GM19452 (cell line): ENCODE data around the gene SAMD4A.
A peak's percentile ranks its signal among the peaks of the same experiment; 100 is the strongest.

Experiments
- ATAC-seq: cut with Tn5 transposase; IDR thresholded peaks from one replicate; pipeline ENCODE4 v1.9.1; 2021; ENCODE audit not compliant: unreplicated experiment

SAMD4A gene

GRCh38 chr14:54698966-54699530, 132.1 kb downstream of the SAMD4A start:
- no peak for ATAC-seq

- no peak for ATAC-seq
Observed at GRCh38 chr14:54699735-54700134, 132.8 kb downstream of the SAMD4A start.

- no peak for ATAC-seq
Observed at GRCh38 chr14:54700717-54701116, 133.8 kb downstream of the SAMD4A start.

GRCh38 chr14:54702014-54702491, 135.1 kb downstream of the SAMD4A start:
- no peak for ATAC-seq

- no peak for ATAC-seq
Observed at GRCh38 chr14:54702492-54702891, 135.6 kb downstream of the SAMD4A start.

GRCh38 chr14:54703082-54703481, 136.2 kb downstream of the SAMD4A start:
- ATAC-seq = no peak

GRCh38 chr14:54703724-54704123, 136.8 kb downstream of the SAMD4A start:
- no peak for ATAC-seq

- ATAC-seq = no peak
Observed at GRCh38 chr14:54704768-54705167, 137.8 kb downstream of the SAMD4A start.

GRCh38 chr14:54706769-54707168, 139.8 kb downstream of the SAMD4A start:
- ATAC-seq = no peak

- no peak for ATAC-seq
Observed at GRCh38 chr14:54708161-54708560, 141.2 kb downstream of the SAMD4A start.

- no peak for ATAC-seq
Observed at GRCh38 chr14:54708982-54709381, 142.1 kb downstream of the SAMD4A start.

GRCh38 chr14:54709444-54709843, 142.5 kb downstream of the SAMD4A start:
- ATAC-seq = peak; percentile 89

- ATAC-seq = no peak
Observed at GRCh38 chr14:54709867-54710266, 142.9 kb downstream of the SAMD4A start.

GRCh38 chr14:54711312-54711711, 144.4 kb downstream of the SAMD4A start:
- ATAC-seq = no peak

GRCh38 chr14:54711812-54712464, 145.0 kb downstream of the SAMD4A start:
- ATAC-seq = no peak

- no peak for ATAC-seq
Observed at GRCh38 chr14:54712465-54713200, 145.7 kb downstream of the SAMD4A start.

- no peak for ATAC-seq
Observed at GRCh38 chr14:54713379-54713778, 146.5 kb downstream of the SAMD4A start.

- ATAC-seq = no peak
Observed at GRCh38 chr14:54715239-54715638, 148.3 kb downstream of the SAMD4A start.

GRCh38 chr14:54715811-54716210, 148.9 kb downstream of the SAMD4A start:
- ATAC-seq = no peak

- no peak for ATAC-seq
Observed at GRCh38 chr14:54716862-54717261, 149.9 kb downstream of the SAMD4A start.

GRCh38 chr14:54718046-54718445, 151.1 kb downstream of the SAMD4A start:
- no peak for ATAC-seq

GRCh38 chr14:54719406-54719805, 152.5 kb downstream of the SAMD4A start:
- no peak for ATAC-seq
